ENCODE data around the gene CCDC81.

Gene CCDC81

DNA sequence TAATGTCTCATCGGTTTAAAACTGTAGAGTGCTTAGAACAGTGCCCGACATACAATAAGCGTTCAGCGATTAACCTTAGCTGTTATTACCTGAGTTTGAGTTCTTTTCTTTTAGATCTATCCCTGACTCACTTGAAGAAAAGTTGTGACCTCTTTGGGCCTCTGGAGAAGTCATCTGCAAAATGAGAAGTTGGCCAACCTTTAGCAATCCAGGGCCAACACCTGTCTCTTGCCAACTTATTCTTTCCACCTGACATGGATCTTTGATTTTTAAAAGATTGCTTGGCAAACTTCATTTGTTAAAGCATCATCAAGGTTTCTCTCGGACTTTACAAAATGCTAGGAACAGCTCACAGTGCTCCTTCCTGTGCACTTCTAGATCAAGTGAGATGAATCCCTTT, 89.3 kb downstream of the CCDC81 start:
- DNase-seq (ENCODE audit: insufficient read length, low spot score) (no peak), FAIRE-seq (no peak)
- TF ChIP-seq, protein P1, sequence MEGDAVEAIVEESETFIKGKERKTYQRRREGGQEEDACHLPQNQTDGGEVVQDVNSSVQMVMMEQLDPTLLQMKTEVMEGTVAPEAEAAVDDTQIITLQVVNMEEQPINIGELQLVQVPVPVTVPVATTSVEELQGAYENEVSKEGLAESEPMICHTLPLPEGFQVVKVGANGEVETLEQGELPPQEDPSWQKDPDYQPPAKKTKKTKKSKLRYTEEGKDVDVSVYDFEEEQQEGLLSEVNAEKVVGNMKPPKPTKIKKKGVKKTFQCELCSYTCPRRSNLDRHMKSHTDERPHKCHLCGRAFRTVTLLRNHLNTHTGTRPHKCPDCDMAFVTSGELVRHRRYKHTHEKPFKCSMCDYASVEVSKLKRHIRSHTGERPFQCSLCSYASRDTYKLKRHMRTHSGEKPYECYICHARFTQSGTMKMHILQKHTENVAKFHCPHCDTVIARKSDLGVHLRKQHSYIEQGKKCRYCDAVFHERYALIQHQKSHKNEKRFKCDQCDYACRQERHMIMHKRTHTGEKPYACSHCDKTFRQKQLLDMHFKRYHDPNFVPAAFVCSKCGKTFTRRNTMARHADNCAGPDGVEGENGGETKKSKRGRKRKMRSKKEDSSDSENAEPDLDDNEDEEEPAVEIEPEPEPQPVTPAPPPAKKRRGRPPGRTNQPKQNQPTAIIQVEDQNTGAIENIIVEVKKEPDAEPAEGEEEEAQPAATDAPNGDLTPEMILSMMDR (IDR thresholded peaks at IDR 0.05; ENCODE audit: insufficient read depth, missing control alignments): no peak

DNA sequence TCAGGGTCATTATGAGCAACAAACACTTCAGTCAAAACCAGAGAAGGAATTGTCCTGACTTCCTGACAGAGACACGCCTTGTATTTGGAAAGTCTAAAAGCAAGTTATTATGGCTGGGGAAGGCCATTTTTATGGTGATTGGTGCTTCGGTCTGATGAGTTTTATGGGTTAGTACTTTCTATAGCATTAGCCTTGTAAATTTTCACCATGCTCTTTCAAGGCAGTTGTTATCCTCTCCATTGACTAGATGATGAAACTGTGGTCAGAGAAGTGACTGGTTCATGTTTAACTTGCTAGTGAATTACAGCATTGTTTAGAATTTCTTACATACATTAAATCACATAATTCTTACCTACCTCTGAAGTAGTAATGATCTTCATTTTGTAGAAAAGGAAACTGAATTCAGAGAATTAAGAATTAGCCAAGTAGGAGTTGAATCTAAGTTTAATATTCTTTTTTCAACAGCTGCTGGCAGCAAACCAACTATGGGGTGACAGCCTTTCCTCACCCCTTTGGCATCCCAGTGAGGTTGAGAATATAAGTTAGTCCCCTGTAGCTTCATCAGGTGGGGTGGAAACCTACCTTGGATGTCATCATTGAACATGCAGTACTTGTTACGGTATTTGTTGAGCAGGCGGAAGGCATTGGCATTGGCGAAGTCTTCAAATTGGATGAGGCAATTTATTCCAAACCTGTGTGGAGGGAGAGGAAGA, 90.0 kb downstream of the CCDC81 start:
- FAIRE-seq (no peak), DNase-seq (ENCODE audit: insufficient read length, low spot score) (no peak)
- TF ChIP-seq, protein P1 (IDR thresholded peaks at IDR 0.05; ENCODE audit: insufficient read depth, missing control alignments): no peak

DNA sequence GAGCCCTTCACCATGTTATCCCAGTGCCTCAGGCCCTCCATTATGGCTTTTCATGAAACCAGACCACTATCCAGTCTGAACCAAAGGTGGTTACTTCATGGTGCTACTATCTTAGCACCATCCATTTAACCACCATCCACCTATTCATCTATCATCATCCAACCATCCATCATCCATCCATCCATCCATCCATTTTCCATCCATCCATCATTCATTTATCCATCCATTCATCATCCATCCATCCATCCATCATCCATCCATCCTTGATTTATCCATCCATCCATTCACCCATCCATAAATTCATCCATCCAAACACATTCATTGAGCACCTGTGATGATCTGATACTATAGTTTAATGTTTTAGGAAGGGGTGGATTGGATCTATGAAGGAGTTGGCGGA, 93.5 kb downstream of the CCDC81 start:
- DNase-seq (ENCODE audit: insufficient read length, low spot score) (no peak), FAIRE-seq (no peak)
- TF ChIP-seq, protein P1 (IDR thresholded peaks at IDR 0.05; ENCODE audit: insufficient read depth, missing control alignments): no peak

DNA sequence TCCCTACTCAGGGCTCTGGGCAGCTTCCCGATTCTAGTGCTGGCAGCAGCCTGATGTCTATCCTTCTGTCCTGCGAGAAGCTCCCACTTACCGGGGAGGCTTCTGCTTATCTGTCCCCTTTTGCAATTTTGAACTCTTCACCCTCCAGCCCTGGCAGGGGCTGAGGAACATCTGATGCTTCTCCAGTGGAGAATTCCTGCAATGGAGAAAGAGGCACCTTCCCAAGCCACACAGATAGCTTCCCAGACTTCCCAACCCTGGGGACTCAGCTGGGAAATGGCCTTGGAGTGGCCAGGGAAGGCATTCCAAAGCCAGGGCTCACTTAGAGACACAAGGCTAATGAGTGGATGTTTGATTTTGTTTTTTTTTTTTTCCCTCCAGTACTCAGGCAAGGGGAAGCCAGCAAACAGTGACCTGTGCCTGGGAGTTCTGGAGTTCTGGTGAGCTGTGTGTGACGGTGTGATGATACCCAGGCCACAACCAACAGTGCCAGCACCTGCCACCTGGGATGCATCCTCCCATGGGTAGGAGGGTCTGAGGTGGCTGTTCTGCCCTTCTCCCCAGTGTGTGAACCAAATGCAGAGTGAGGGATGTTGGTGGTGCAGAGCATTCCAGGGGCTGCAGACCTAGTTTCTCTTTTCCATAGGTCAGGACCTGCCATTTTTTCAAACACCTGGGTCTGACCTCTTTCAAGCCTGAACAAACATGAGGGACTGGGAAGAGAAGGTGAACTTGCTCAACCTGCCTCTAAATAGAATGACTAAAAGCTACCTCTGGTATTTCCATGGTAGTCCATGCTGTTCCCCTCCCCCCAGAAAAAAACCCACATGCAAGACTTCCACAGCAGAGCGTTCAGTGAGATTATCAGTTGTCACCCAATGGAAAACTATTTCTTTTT, 95.1 kb downstream of the CCDC81 start:
- TF ChIP-seq, protein P1 (IDR thresholded peaks at IDR 0.05; ENCODE audit: insufficient read depth, missing control alignments): no peak
- DNase-seq (ENCODE audit: insufficient read length, low spot score): no peak
- no peak for FAIRE-seq

Measured in D721Med (cell line).